Stimulated activated naive CD4-positive, alpha-beta T cell (primary cell): Measurements from ENCODE around the gene BAG1.

Source experiments
- DNase-seq, 6 experiments: peaks; one replicate each; lab custom pipeline; 2025; lab: John Stamatoyannopoulos, UW

Gene BAG1

GRCh38 chr9:33273972-33274328 lies 9.4 kb upstream of the BAG1 start:
- no peak for DNase-seq

- DNase-seq, result no peak
Measured at GRCh38 chr9:33273266-33273971, 8.9 kb upstream of the BAG1 start.

GRCh38 chr9:33272061-33272460 lies 7.6 kb upstream of the BAG1 start:
- no peak for DNase-seq

GRCh38 chr9:33270146-33270545 lies 5.6 kb upstream of the BAG1 start:
- DNase-seq, result no peak

GRCh38 chr9:33267151-33267767 lies 2.8 kb upstream of the BAG1 start:
- no peak for DNase-seq

GRCh38 chr9:33265211-33265865 lies 830 bp upstream of the BAG1 start:
- peak in 1 of 6 experiments; percentile 11 for DNase-seq

GRCh38 chr9:33264003-33264472 lies 470 bp downstream of the BAG1 start:
- peak in 3 of 6 experiments; percentile 28 to 59 (median 42) for DNase-seq

- DNase-seq, result no peak
Measured at GRCh38 chr9:33263131-33264002, 1.1 kb downstream of the BAG1 start.

GRCh38 chr9:33260372-33260771 lies 4.1 kb downstream of the BAG1 start:
- DNase-seq, result no peak

GRCh38 chr9:33257276-33257675 lies 7.2 kb downstream of the BAG1 start:
- no peak for DNase-seq

GRCh38 chr9:33256236-33256635 lies 8.3 kb downstream of the BAG1 start:
- DNase-seq, result no peak

- no peak for DNase-seq
Measured at GRCh38 chr9:33255471-33255870, 9.0 kb downstream of the BAG1 start.

GRCh38 chr9:33255014-33255413 lies 9.5 kb downstream of the BAG1 start:
- no peak for DNase-seq

GRCh38 chr9:33254211-33254610 lies 10.3 kb downstream of the BAG1 start:
- DNase-seq, result no peak

GRCh38 chr9:33250458-33250995 lies 14.0 kb downstream of the BAG1 start:
- no peak for DNase-seq

- DNase-seq, result no peak
Measured at GRCh38 chr9:33249983-33250382, 14.5 kb downstream of the BAG1 start.

GRCh38 chr9:33249087-33249658 lies 15.3 kb downstream of the BAG1 start:
- DNase-seq, result no peak

GRCh38 chr9:33248606-33249005 lies 15.9 kb downstream of the BAG1 start:
- DNase-seq, result no peak

GRCh38 chr9:33246269-33246860 lies 18.1 kb downstream of the BAG1 start:
- DNase-seq, result no peak

GRCh38 chr9:33245341-33245740 lies 19.2 kb downstream of the BAG1 start:
- no peak for DNase-seq

- DNase-seq, result no peak
Measured at GRCh38 chr9:33244137-33244784, 20.2 kb downstream of the BAG1 start.
